ENCODE measurements around the gene MFAP2. TPM values are rescaled to one million over a fixed set of nuclear protein-coding genes. Genes with fewer than 3 reads are reported as not detected.

The MFAP2 gene
- total RNA-seq, 1 experiment from 2014 or later = 152 TPM

GRCh38 chr1:17023573-17023972, 43.2 kb upstream of the MFAP2 start:
- Mint-ChIP-seq H3K36me3 (ENCODE audit: insufficient read depth in 1 of 3, low read depth in 3 of 3) (peaks cover 31 to 90% (median 78%) of the 10 kb centered on the region in 3 experiments; a peak in 6 of 7 replicates), H3K27me3 (ENCODE audit: low read depth) (no peaks in the 10 kb centered on the region), H3K4me1 (peaks cover 0 to 5% of the 10 kb centered on the region in 2 experiments; a peak in 1 of 4 replicates), H3K4me3 (no peak overlapping the region), H3K9me3 (no peaks in the 10 kb centered on the region), H3K27ac (peak overlapping the region in 2 of 3 experiments; percentile 58 to 77; a peak in 3 of 7 replicates)
- Histone ChIP-seq H3K23ac (ENCODE audit: insufficient read length, low read depth, low read length) (no peak overlapping the region), H2BK12ac (ENCODE audit: insufficient read length, low read depth, low read length) (no peak overlapping the region), H2AK5ac (ENCODE audit: insufficient read length, low read length) (no peak overlapping the region), H3K27ac (ENCODE audit: insufficient read length, low read depth, low read length) (no peak overlapping the region), H3K4me1 (ENCODE audit: insufficient read depth, low read length) (no peaks in the 10 kb centered on the region), H2BK5ac (ENCODE audit: insufficient read length, low read length) (no peak overlapping the region), H3K18ac (ENCODE audit: insufficient read length, low read depth, low read length) (no peak overlapping the region), H4K8ac (replicated peaks; ENCODE audit: insufficient read length, low read depth, low read length) (no peak overlapping the region), H3K79me1 (ENCODE audit: insufficient read depth, low read depth, low read length, poor library complexity, severe bottlenecking) (no peaks in the 10 kb centered on the region), H3K4me2 (ENCODE audit: insufficient read depth, insufficient read length, low read length) (no peak overlapping the region), H4K91ac (ENCODE audit: insufficient read length, low read depth, low read length) (no peak overlapping the region), H2AFZ (ENCODE audit: low read length) (no peak overlapping the region), H3K9me3 (ENCODE audit: control insufficient read depth, low read depth, low read length) (no peaks in the 10 kb centered on the region), H3K27me3 (ENCODE audit: insufficient read depth, low read length) (no peaks in the 10 kb centered on the region), H2BK15ac (ENCODE audit: low read depth, low read length) (no peak overlapping the region), H3T11ph (ENCODE audit: low read length) (no peak overlapping the region), H2BK20ac (ENCODE audit: low read depth, low read length, poor library complexity, severe bottlenecking) (no peak overlapping the region), H2BK120ac (ENCODE audit: low read depth, low read length, poor library complexity, severe bottlenecking) (no peak overlapping the region), H3K14ac (ENCODE audit: insufficient read depth, low read length) (no peak overlapping the region), H3K56ac (ENCODE audit: insufficient read length, low read depth, low read length) (no peak overlapping the region), H3K4ac (ENCODE audit: low read depth, low read length) (no peak overlapping the region), H3K79me2 (ENCODE audit: insufficient read depth, low read length) (no peaks in the 10 kb centered on the region), H4K5ac (ENCODE audit: insufficient read length, low read depth, low read length) (no peak overlapping the region), H3K9ac (ENCODE audit: extremely low read depth, insufficient read length, low read length) (no peak overlapping the region), H4K20me1 (ENCODE audit: control insufficient read depth, insufficient read depth, insufficient read length) (no peaks in the 10 kb centered on the region), H3K23me2 (ENCODE audit: insufficient read length, low read depth, low read length, poor library complexity, severe bottlenecking) (no peaks in the 10 kb centered on the region)
- peak; percentile 52 for TF ChIP-seq CTCF (conservative IDR thresholded peaks at IDR 0.05)
- no CpG with 5 or more reads among the region's 3 CpGs for WGBS (ENCODE audit: extremely low coverage, insufficient read length, low lambda C conversion rate)
- no peak for DNase-seq

All from H9 (cell line).